HTERT RPE-1 (cell line): ENCODE results near the gene DISP1.
"Not testable (repeated sequence)": the region's sequence is repeated elsewhere in the genome, so short reads cannot be mapped to it uniquely, and the experiment has no call there.

ENCODE experiments used
- in situ Hi-C: fragments of 300-500 bp; cut with MboI; formaldehyde crosslinking; loops from 4 replicates; pipeline ENCODE4 v1.14.3; 2020; ENCODE audit warnings: low sequenced_read_pairs

The DISP1 gene

DNA sequence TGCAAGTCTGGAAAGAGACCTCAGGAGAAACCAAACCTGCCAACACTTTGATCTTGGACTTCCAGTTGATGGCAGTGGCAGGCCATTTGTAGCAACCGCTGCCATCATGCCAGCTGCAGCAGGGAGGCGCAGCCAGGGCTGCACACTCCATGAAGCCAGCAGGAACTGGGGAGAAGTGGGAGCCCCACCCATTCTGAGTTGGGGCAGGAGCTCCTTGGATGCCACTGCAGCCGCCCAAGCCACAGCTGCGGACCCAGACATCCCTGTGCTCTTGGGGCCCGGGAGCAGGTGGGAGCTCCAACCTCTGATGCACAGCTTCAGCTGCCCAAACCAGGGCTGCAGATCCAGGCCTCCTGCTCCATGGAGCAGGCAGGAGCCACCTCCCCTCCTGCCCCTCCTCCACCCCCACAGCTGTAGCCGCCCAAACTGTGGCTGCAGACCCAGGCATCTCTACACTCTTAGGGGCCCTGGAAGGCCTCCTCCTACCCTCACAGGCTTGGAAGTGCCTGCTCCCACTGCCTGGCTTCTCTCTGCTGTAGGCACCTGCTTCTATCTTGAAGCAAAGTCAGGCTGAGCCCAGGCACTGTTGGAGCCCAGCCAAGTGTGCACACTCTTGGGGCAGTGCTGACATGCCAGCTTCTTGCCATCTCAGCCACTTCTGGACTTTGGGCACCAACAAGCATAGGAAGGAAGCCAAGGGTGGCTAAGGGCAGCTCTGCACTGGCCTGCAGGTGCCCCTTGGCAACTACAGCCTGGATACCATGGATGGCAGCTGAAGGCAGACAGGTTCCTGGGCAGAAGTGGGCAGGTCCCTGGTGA lies 20.0 kb upstream of the DISP1 start:
- in situ Hi-C loops, result loop anchor here (25.0 kb wide), 1 partner anchor 292 kb away; no protein-coding TSS in a partner anchor

DNA sequence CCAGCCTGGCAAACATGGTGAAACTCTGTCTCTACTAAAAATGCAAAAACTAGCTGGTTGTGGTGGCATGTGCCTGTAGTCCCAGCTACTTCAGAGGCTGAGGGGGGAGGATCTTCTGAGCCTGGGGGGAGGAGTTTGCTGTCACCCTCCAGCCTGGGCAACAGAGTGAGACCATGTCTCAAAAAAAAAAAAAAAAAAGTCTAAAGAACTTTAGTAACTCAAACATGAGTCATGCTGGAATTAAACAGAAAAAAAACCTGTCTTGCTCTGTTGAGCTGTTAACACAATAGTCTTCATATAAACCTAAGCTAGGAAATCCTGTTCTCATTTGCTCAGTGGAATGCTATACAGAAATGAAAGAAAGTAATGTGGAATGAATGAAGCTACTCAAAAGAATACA lies 16.7 kb upstream of the DISP1 start:
- in situ Hi-C loops, result loop anchor here (25.0 kb wide), 1 partner anchor 289 kb away; no protein-coding TSS in a partner anchor

DNA sequence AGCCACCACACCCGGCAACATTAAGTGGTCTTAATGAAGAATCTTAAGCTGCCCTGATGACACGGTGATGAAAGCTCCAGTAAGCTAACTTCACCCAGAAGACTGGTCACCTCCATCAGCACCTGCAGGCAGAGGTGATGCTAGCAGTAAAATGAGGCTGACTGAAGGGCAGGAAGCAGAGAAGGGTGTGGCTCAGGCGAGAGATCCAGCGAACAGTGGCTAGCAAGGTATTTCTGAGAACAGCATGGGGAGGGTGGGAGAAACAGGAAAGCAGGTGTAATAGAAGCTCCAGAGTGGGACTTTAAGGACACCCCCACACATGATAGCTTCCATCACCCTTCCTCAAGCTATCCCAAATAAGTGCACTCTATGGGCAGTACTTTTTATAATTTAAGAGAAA lies 15.9 kb upstream of the DISP1 start:
- in situ Hi-C loops, result loop anchor here (25.0 kb wide), 1 partner anchor 288 kb away; no protein-coding TSS in a partner anchor

DNA sequence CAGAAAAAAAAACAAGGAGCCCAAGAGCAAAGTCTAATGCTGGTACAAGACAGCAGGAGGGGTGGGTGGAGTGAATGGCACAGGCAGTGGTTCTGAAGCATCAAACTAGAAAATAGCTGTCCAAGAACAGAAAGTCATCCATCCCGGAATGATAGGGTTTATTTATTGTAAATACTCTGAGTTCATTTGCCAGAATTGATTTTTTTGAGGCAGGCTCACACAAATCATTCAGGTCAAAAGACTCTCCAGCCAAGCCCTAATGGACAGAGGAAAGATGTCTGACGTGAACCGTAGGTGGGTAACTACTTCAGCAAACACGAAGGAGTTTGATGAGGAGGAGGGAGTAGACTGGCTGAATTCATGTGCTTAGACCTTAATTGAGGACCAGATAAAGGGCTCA lies 13.8 kb upstream of the DISP1 start:
- in situ Hi-C loops, result no loop called here

DNA sequence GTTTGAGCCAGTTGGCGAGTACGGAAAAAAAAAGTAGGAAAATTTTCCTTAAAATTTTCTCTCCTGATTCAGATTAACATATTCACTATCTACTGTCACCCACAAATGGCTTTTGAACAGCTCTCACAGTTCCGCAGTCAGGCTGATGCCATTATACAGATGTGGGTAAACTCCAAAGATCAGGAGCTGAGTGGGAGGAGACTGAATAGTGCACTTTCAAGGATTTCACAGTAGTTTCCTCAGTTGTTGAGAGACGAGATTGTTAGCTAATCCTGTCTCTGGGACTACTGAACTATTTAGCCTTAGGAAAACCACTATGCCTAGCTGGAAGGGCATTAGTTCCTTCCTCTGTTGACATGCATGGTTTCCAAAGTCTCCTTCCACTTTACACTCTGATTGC lies 3.2 kb upstream of the DISP1 start:
- in situ Hi-C loops, result no loop called here

DNA sequence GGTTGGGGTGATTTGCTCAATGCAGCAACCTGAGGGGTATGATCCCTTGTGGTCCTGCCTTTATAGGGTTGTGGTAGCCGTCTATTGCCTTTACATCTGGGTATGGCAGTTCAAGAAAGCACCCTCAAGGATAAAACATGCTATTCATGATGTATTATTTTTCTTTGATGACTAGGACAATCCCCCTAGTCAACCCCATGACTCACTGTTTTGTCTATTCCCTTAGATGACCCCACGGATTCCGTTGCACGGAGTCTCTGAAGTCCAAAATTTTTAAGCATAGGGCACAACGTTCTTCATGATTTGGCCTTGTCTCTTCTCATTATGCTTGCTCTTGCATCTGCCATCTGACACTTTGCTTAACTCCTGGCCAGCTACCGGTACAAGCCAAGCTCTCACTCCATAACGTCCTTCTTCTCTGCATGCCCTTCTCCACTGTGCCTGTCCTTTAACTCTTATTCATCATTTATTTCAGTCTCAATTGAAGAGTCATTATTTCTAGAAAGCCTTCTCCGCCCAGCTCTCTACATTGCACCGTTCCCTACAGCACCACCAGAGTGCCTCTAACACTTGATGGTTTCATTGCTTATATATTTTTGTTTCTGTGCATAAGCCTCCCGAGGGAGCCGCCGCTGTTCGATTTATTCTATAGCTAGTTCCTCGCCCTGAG lies 838 bp upstream of the DISP1 start:
- in situ Hi-C loops, result no loop called here

DNA sequence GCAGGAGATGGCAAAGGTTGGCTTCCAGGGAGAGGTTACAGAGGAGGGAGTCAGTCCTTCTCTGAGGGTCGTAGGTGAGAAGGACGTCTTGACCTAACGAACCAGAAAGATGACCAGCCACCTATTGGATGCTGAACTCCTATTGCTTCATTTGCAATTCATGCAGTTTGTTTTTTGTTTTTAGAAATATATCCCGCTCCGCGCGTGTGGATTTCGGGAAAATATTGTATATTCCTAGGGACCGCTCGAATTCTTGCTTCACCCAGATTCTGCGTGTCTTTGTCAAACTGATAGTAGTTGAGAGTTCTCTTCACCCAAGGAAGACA lies 564 bp downstream of the DISP1 start:
- in situ Hi-C loops, result no loop called here

DNA sequence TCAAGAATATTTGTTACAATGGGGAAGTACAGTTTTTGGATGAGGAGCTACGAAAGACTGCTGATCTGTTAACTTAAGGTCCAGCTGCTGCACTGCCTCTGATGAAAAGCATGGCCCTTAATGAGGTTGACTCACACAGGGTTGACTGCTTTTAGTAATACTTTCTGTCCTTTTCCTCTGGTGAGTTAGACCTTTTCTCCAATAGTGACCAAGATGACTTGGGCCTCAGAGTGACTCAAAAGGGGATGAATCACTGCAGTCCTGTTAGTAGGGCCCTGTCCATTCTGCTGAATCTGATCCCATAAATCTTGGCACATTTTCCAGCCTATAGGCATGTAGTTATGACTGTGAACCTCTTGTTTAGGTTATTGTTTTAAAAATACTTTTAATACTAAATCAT lies 2.7 kb downstream of the DISP1 start:
- in situ Hi-C loops, result no loop called here

DNA sequence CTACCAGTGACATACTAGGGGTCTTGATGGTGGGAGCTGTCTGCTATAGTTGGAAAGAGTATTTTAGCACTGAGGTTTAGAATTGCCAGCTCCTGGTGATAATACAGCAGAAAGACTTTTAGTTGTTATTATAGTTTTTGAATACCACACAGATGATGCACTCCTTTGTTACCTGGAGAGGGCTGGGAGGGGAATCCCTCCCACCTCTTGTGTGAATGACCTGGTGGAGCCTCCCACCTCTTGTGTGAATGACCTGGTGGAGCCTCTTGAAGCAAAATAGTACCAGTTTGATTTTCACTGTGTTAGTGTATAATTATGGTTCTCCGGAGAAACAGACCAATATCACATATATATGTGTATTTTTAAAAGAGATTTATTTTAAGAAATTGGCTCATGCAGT lies 3.3 kb downstream of the DISP1 start:
- in situ Hi-C loops, result no loop called here

- in situ Hi-C loops, result no loop called here
These were observed 5.4 kb downstream of the DISP1 start for GRCh38 chr1:222820171-222820712.

DNA sequence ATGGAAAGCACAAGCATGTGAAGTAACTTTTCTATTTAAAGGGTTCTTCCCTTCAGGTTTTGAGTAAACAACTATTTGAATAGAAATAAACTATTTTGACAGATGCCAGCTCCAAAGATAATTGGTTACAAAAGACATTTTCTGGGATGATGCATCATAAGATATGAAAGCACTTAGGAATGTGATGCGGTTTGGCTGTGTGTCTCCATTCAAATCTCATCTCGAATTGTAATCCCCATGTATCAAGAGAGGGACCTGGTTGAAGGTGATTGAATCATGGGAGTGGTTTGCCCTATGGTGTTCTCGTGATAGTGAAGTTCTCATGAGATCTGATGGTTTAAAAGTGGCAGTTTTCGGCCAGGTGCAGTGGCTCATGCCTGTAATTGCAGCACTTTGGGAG lies 6.4 kb downstream of the DISP1 start:
- in situ Hi-C loops, result no loop called here

DNA sequence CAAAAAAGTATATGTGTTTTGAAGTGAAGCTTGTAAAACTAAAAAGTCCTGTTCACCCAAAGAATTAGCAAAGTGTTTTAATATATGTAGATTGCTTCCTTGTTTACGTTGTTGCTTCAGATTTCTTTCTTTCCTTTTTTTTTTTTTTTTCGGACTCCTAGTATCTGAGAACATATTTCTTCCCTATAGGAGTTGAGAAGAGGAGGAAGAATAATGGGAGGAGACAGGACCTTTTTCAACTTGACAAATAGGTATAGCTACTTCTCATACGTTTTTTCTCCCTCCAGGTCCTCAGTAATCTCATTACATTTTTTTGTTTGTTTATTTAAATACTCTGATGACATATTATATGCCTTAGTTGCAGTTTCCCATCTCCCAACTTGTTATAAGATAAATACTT lies 8.9 kb downstream of the DISP1 start:
- in situ Hi-C loops, result no loop called here

DNA sequence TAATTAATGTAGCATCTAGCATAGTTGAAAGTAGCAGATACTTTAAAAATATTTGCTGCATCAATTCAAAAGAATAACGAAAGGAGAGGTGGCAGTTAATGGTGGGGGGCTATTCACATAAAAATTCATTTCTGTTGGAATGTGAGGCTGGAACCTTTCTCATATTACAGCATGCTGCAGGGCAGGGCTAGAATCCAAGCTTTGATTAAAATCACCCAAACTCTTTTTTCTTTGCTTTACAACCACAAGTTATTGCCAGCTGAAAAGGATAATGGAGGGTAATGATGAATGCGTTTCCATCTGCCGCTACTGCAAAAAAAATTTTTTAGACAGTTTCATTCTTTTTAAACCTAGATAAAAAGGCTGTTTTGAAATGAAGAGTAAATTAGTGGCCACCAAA lies 9.8 kb downstream of the DISP1 start:
- in situ Hi-C loops, result no loop called here

DNA sequence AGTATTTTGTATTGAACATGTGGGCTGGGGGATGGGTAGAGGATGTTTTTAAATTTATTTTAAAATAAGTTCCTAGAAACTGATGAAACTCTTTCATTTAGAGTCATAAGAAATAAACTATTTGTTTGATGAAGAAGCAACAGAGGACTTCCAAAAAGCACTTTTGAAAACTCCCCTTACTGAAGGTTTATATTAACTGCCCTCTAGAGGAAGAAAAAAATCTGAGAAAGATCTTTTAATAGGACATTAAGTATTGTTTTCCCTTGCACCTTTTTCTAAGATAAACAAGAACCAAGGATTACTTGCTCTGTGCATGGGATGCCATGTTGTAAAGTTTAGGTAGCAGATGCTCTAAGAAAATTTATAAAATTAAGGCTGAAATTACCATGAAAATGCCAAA lies 14.1 kb downstream of the DISP1 start:
- in situ Hi-C loops, result no loop called here

DNA sequence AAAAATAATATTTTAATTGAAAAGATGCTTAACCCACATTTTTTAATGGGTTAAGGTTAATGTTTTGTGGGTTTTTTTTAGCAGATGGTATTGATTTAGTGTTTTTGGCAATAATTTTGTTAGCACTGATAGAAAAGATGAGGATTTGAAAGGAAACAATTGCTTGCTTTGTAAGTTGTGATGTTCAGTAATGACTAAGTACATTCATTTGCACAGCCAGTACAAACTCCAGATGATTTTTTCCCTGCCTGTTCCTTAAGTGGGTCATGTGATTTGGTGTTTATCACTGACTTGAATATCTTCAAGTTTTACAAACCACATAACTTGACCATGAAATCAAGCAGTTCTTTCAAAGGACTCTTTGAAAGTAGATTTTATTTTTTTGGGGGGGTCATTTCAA lies 15.0 kb downstream of the DISP1 start:
- in situ Hi-C loops, result no loop called here

DNA sequence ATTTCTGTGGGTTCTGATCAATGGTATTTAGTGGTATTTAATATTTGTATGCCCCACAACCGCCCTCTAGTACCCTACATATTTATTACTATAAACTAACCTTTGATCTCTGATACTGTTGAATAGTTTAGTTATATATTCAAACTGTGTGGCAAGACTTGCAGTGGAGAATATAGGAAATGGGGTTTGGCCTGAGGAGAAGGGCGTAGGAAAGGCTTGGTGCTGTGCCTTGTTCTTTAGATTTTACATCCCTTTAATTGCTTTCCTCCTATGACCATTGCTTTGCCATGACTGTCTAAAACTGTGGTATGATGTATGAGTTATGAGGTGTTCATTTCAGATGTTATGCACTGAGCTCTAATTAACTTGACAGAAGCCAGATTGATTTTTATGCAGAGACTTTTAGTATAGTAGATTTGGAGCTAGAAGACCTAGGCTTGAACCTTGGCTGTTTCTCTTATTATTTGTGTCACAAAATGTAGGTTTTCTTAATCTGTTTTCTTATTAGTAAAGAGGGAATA lies 18.6 kb downstream of the DISP1 start:
- in situ Hi-C loops, result no loop called here

- in situ Hi-C loops, result no loop called here
These were observed 28.9 kb downstream of the DISP1 start for GRCh38 chr1:222843469-222844410.

GRCh38 chr1:222844411-222844779 lies 29.6 kb downstream of the DISP1 start:
- in situ Hi-C loops, result no loop called here

- in situ Hi-C loops, result no loop called here
These were observed 30.9 kb downstream of the DISP1 start for GRCh38 chr1:222845763-222846162.

- in situ Hi-C loops, result not testable (repeated sequence)
These were observed 35.7 kb downstream of the DISP1 start for GRCh38 chr1:222850550-222850949.

- in situ Hi-C loops, result no loop called here
These were observed 37.5 kb downstream of the DISP1 start for GRCh38 chr1:222852326-222852725.
